GM19193 (cell line): Measurements from ENCODE around the gene RPL22L1.

Source experiments
- POLR2A ChIP-seq: IDR thresholded peaks from 4 replicates; pipeline ENCODE4 v1.6.1; 2011; ENCODE audit not compliant: insufficient read depth, insufficient read length; ENCODE audit errors: extremely low read depth

Gene RPL22L1

GRCh38 chr3:170869645-170870593, at the start of gene RPL22L1:
TSS of gene RPL22L1 (minus strand) at chr3:170870195. CDS start at chr3:170870167, 28 bp downstream.
- TF ChIP-seq POLR2A: peak; percentile 99

GRCh38 chr3:170918715-170919114, 48.7 kb upstream of the RPL22L1 start:
- no peak for TF ChIP-seq POLR2A

- TF ChIP-seq POLR2A: no peak
Observed at GRCh38 chr3:170914690-170915089, 44.7 kb upstream of the RPL22L1 start.

- no peak for TF ChIP-seq POLR2A
Observed at GRCh38 chr3:170914212-170914611, 44.2 kb upstream of the RPL22L1 start.

- TF ChIP-seq POLR2A: no peak
Observed at GRCh38 chr3:170911051-170911450, 41.1 kb upstream of the RPL22L1 start.

- TF ChIP-seq POLR2A: no peak
Observed at GRCh38 chr3:170910542-170910941, 40.5 kb upstream of the RPL22L1 start.

- TF ChIP-seq POLR2A: no peak
Observed at GRCh38 chr3:170909129-170909903, 39.3 kb upstream of the RPL22L1 start.

- peak; percentile 44 for TF ChIP-seq POLR2A
Observed at GRCh38 chr3:170908235-170909116, 38.5 kb upstream of the RPL22L1 start, which contains the start of gene EIF5A2. TSS of gene EIF5A2 (minus strand) at chr3:170908637. CDS start at chr3:170907806, 831 bp downstream.

- TF ChIP-seq POLR2A: no peak
Observed at GRCh38 chr3:170907637-170908234, 37.7 kb upstream of the RPL22L1 start.

- TF ChIP-seq POLR2A: no peak
Observed at GRCh38 chr3:170905862-170906261, 35.9 kb upstream of the RPL22L1 start.

- TF ChIP-seq POLR2A: no peak
Observed at GRCh38 chr3:170903123-170903522, 33.1 kb upstream of the RPL22L1 start.

- TF ChIP-seq POLR2A: no peak
Observed at GRCh38 chr3:170899455-170899854, 29.5 kb upstream of the RPL22L1 start.

GRCh38 chr3:170897978-170898377, 28.0 kb upstream of the RPL22L1 start:
- TF ChIP-seq POLR2A: no peak

GRCh38 chr3:170896781-170897180, 26.8 kb upstream of the RPL22L1 start:
- TF ChIP-seq POLR2A: no peak
